B cell (primary cell): ENCODE results near the gene GRID1.

Experiments
- EZH2 ChIP-seq: IDR thresholded peaks from 2 replicates; pipeline ENCODE4 v1.6.1; 2012; ENCODE audit warnings: borderline replicate concordance, low read depth, mild to moderate bottlenecking, moderate library complexity, low read length; ENCODE audit not compliant: insufficient read depth, poor library complexity, severe bottlenecking
- TF ChIP-seq, protein P1 (sequence below): fragments of 200-600 bp; IDR thresholded peaks from one replicate; pipeline ENCODE4 v1.8.0; 2022; ENCODE audit warnings: antibody characterized with exemption, mild to moderate bottlenecking

DNA sequence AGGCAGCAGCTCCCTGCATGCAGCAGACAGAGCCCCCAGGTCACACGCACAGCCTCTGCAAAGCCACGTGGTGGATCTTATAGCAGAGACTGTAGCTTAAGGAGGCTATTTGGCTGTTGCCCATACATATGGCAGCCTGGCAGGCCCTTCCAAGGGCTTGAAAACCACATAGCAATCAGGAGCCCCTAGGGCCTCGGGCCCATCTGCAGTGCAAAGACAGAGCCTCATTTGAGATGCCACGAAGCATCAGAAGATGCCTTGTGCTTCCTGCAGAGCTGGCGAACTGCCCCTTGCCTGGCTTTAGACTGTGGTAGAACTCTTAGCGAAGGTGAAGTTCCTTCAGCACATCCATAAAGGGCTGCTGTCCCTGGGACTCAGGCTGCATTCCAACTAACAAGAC, 309.9 kb downstream of the GRID1 start:
- TF ChIP-seq, protein P1, sequence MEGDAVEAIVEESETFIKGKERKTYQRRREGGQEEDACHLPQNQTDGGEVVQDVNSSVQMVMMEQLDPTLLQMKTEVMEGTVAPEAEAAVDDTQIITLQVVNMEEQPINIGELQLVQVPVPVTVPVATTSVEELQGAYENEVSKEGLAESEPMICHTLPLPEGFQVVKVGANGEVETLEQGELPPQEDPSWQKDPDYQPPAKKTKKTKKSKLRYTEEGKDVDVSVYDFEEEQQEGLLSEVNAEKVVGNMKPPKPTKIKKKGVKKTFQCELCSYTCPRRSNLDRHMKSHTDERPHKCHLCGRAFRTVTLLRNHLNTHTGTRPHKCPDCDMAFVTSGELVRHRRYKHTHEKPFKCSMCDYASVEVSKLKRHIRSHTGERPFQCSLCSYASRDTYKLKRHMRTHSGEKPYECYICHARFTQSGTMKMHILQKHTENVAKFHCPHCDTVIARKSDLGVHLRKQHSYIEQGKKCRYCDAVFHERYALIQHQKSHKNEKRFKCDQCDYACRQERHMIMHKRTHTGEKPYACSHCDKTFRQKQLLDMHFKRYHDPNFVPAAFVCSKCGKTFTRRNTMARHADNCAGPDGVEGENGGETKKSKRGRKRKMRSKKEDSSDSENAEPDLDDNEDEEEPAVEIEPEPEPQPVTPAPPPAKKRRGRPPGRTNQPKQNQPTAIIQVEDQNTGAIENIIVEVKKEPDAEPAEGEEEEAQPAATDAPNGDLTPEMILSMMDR: no peak
- no peak for TF ChIP-seq EZH2
